Right forelimb (tissue), 1 donor: ENCODE results near the gene CACNA2D1.

Source experiments
- DNase-seq: peaks from one replicate; pipeline ENCODE4 v3.0.0-alpha.2; 2018

Gene CACNA2D1

DNA sequence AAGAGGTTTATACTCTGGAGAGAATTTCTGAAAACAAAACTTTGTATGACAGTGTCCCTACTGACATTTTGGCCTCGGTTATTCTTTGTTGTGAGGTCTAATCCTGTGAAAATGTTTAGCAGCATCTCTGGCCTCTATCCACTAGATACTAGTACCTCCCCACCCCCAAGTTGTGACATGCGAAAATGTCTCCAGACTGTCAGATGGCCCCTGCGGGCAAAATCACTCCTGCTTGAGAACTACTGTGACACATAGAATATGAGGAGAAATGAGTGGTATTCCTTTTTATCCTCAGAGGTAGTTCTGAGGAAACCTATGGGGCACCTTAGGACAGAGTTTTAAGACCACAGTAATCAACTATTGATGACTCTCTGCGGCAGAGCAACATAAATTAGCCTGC, 358.5 kb downstream of the CACNA2D1 start:
- DNase-seq = no peak

DNA sequence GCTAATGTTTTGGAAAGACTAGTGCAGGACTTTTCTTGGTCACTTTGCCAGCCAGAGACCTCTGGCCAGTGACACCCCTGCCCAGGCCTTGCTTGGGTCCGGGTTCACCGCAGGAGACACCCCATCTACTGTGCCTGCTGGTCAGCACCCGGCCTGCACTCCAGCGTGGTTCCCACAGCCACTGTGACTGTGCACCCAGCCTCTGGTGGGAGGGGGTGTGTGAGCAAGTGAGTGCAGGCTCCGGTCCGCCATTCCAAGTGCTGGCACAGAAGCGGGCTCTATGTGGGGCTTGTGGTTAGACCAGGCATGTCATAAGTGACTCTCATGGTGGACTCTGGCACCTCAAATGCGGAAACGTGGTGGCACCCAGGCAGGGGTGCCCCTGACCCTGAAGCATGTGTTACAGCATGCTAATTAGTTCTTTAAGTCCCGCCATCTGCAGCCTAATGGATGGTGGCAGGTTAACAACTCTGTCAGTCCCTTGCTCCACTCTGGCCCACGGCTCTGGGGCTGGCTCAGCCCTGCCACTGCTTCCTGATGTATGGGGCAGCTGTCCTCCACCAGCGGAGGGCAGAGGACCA, 361.8 kb downstream of the CACNA2D1 start:
- DNase-seq = no peak

DNA sequence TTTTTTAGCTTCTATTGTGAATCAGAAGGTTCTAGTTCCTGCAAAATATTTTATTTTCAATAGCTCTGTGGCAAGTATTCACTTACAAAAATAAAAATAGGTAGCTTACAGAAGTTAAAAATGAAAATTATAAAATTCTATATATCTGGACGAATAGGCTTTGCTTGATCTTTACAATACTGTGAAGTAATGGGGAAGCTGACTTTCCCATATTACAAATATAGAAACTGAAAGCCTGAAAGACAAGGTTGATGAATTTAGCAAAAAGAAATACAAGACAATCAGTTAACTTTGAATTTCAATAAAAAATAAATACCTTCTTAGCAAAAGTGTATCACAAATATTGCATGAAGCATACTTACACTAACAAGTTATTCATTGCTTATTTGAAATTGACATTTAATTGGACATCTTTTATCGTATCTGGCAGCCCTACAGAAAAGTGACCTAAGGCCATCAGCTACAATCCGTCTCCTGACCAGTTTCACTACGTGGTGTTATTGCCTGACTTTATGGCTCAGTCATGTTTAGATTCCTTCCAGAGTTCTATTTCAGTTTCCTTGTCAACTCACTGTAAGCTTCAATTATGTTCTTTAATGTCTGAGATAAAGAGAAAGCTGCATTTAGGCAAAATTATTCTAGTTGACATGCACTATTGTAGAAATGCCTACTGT, 363.2 kb downstream of the CACNA2D1 start:
- DNase-seq = no peak

- DNase-seq = no peak
Measured at GRCh38 chr7:82079527-82079926, 364.1 kb downstream of the CACNA2D1 start.

DNA sequence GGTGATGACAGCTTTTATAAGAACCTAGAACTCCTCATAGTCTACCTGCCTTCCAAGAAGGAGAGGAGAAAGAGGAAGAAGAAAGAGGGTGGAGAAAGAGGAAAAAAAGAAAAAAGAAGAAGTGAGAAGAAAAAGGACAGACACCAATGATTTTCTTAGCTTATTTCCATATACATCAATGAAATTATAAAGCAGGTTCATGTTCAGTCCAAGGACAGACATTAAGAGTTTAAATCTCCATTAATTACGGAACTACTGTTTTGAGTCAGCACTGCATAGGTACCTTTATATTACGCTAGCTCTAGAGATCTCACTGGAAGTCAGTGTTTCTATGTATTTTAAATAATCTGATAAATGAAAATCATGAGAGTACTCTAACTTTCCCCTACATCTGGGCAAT, 364.8 kb downstream of the CACNA2D1 start:
- DNase-seq = no peak

DNA sequence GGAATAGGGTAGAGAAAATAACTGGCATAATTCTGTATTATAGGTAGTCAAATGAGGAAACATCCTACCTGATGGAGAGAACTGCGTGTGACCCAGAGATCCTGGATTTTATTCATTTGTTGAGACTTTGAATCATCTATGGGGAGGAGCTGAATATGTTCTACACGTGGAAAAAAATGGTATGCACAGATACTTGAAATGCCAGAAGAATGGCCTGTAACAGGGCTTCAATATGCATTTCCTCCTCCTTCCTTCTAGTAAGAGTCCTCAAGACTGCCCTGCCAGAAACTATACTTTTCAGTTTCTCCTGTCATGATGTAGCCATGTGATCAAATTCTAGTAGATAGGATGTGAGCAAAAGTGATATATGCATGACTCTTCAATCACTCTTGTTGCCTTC, 372.1 kb downstream of the CACNA2D1 start:
- DNase-seq = no peak

- no peak for DNase-seq
Measured at GRCh38 chr7:82067628-82068264, 375.8 kb downstream of the CACNA2D1 start.

DNA sequence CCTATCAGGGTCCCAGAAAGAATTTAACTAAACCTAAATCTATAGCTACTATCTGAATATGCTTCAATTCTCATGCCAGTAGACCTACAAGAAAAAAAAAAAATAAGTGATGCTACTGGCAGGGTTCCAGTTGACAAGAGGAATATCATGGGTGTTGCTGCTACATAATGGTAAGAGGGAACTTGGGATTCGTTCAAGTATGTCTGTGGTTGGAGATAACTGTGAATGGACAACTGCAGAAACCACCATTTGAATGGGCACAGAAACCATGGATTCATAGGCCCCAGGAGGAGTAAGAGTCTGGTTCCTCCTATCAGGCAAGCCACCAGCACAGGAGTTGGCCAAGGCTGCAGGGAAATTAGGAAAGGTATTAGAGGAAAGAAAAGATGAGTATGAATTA, 386.1 kb downstream of the CACNA2D1 start:
- no peak for DNase-seq

- DNase-seq = no peak
Measured at GRCh38 chr7:82056282-82056681, 387.3 kb downstream of the CACNA2D1 start.

DNA sequence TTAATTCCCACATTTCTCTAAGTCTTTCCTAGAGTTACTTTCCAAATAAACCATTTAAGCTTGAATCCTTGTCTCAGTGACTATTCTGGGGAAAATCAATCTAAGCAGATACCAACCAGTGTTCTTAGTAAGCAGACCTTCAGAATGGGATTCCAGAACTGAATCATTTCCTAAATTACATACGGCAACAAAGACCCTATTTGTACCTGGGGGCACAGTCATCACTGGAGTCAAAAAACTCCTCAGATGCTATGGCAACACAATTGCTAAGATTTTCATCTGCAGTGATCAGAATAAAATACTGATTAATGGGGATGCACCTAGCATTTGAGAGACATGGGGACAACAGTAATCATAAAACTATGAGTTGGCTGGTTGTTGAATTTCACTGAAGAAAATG, 389.0 kb downstream of the CACNA2D1 start:
- DNase-seq = no peak

- DNase-seq = no peak
Measured at GRCh38 chr7:82053453-82054032, 390.0 kb downstream of the CACNA2D1 start.

DNA sequence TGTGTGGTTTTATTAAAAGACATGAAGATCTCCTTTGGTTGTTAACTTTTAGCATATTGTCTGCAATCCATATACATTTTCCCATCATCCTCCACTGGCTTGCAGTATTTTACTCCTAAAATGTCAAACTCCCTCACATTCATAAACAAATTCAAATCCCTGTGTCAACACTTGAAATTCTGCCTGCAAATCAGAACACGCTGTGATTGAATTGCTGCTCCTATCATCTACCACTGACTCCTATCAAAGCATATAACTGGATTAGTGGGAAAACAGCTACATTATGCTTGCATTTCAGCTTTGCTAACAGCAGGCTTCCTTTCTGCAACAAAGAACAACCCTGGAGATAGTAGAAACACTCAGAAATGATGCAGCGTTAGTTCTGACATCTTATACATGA, 392.0 kb downstream of the CACNA2D1 start:
- no peak for DNase-seq

GRCh38 chr7:82050792-82051191, 392.8 kb downstream of the CACNA2D1 start:
- DNase-seq = no peak

DNA sequence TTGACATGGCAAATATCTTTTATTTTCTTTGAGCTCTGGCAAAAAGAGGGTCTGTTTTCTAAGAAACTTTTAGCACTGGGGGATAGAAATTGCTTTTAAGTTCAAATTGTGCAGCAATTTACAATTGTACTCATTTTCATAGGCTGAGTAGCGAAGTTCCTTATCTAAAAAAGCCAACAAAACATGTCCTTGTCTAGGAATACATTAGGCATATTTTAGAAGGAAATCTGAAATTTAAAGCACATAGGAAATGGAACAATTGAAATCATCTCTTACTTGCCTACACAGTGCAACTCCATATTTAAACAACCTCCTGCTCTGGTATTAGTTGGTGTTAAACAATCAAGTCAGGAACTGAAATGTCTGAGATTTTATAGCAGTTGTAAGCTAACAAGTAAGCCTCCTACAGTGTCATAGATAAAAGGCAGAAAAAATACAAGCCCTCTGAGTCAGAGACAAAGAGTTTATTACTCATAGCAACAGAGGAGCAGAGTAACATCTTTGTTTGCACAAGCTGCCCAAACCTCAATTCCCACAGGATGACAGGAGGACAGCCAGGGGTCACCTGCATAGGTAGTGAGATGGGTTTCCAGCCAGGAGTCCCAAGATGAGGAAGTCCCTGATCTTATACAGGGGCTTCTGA, 393.6 kb downstream of the CACNA2D1 start:
- no peak for DNase-seq

- DNase-seq = no peak
Measured at GRCh38 chr7:82049442-82049841, 394.1 kb downstream of the CACNA2D1 start.

DNA sequence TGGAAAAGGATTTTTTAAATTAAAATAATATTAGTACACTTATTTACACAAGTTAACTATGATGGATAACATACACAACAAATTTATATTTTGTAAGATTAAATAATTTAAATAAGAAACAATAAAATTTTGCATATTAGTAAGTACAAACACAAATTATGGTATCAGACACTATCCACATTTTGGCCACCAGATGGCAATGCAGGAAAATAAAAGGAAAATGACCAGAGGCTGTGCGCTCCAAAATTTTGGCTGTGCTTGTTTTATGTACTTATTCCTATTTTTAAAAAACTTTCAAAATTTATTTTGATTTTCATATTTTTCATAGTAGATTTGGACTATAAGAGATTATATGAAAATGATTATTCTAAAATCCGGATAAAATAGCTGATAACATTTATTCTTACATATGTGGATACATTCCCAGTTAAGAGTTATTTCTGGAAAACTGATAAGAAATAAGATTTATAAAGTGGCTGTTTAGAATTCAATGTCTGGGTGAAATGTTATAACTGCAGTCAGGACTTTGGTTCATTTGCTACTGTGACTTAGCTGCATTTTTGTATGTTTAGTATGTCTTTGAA, 399.0 kb downstream of the CACNA2D1 start:
- DNase-seq = peak; percentile 55

GRCh38 chr7:82039621-82040020, 404.0 kb downstream of the CACNA2D1 start:
- DNase-seq = no peak

- no peak for DNase-seq
Measured at GRCh38 chr7:82036146-82036886, 407.3 kb downstream of the CACNA2D1 start.

- DNase-seq = no peak
Measured at GRCh38 chr7:82035456-82035855, 408.1 kb downstream of the CACNA2D1 start.

DNA sequence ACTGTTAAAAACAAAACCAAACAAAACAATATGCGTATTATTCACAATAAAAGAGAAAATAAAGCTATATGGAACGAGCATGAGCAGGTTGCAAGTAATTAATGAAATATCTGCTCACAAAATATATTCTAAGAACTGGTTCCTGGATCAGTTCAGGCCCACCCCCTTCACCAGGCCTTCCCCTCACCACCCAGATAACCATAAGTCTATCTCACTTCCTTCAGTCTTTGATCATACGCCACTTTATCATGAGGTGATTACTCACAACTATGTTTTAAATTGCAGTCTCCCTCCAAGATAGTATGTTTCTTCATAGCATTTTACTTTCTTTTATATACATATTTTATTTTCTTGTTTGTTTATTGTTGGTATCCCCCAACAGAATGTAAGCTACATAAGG, 410.7 kb downstream of the CACNA2D1 start:
- DNase-seq = no peak

- no peak for DNase-seq
Measured at GRCh38 chr7:82029236-82029913, 414.2 kb downstream of the CACNA2D1 start.

GRCh38 chr7:82028097-82028496, 415.5 kb downstream of the CACNA2D1 start:
- DNase-seq = no peak
